GM19099 (cell line): ENCODE data around the gene ALG11.

Experiments
- POLR2A ChIP-seq: IDR thresholded peaks from 3 replicates; pipeline ENCODE4 v1.6.1; 2011; ENCODE audit warnings: low read depth; ENCODE audit not compliant: insufficient read length; ENCODE audit errors: extremely low read depth

Gene ALG11

GRCh38 chr13:52005841-52006522 lies 6.2 kb upstream of the ALG11 start:
- no peak for TF ChIP-seq POLR2A

DNA sequence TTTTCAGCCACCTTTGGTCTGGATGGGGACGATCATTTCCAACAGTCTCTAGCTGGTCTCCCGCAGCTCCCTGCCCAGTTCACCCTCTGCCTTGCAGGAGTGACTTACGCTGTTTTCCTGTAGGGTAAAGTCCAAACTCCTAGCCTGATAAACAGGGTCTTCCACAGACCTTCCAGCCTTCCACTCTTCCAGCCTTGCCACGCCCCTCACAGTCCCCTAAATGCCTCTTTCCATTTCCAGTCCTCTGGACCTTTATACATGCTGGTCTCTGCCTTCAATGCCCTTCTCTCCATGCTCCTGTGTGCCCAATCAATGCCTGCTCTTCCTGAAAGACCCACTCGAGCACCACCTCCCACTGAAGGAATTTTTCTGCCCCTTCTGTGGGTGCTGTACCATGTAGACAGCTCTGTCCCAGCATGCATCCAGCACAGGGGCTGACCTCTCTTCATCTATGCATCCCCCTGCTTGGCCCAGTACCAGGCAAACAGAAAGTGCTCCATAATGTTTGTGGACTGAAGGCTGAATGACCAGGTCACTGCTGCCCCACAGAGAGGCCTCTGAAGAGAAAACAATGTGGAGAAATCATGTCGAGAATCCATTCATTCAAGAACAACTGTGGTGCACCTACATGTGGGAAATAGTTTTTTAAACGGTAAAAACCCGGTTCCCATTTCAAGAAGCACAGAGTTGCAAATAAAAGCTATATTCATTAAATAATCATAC lies 5.5 kb upstream of the ALG11 start:
- TF ChIP-seq POLR2A: no peak

DNA sequence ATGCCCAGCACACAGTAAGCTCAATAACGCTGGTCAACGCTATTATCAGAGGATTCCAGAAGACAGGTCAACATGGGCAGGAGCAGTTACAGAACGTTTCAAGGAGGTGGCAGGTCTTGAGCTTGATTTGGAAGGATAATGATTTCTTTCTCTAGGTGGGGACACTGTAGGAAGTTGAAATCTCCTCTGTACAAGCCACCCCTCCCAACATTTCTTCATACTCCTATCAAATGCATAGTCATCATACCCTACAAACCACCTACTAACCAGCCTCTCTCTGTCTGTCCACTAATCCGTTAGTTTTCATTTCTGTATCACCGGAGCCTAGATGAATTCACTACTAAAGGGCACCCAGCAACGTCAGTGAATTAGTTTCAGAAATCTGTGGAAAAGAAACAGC lies 2.3 kb upstream of the ALG11 start:
- no peak for TF ChIP-seq POLR2A

GRCh38 chr13:52010890-52011631 lies 1.1 kb upstream of the ALG11 start, which contains the start of gene ATP7B:
Gene ATP7B, minus strand, starts transcription at chr13:52011450. Its CDS starts 113 bp downstream, at chr13:52011337.
- TF ChIP-seq POLR2A: no peak

DNA sequence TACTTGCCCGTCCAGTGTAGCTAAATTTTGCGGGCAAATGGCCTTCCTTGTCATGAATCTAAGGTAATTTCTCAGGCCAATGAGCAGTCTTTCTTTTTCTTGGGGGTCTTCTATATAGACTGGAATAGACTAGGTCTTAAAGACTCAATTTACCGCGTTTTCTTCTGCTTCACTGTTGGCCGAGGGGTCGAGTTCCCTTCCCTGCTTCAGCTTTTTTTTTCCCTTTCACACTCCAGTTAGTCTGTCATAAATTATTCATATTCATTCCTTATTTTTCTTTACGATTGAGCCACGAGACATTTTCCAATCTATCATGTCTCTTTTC lies 276 bp downstream of the ALG11 start:
- TF ChIP-seq POLR2A: no peak

DNA sequence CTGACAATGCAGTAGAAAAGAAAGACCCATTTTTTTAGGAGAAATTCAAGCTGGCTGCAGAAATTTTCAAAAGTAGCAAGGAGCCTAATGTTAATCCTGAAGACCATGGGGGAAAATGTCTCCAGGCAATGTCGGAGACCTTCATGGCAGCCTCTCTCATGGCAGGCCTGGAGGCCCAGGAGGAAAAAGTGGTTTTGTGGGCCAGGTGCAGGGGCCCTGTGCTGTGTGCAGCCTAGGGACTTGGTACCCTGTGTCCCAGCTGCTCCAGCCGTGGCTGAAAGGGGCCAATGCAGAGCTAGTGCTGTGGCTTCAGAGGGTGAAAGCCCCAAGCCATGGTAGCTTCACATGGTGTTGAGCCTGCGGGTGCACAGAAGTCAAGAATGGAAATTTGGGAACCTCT lies 4.1 kb downstream of the ALG11 start:
- TF ChIP-seq POLR2A: no peak

DNA sequence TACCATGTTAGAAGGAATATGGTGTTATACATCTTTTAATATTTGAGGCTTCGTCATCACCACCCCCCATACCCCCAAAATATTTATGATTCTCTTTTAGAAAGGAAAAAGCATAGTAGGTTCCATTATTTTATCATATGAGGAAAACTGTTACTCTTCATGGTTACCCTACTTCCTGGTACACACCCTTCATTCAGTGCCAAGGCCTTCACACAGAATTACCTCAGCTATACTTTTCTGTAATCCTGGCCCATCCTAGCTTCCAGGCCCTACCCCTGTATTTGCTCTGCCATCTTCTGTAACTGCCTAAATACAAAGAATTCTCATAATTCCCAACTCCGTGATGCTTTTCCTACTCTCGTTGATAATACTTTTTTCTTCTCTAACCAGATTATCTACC lies 8.0 kb downstream of the ALG11 start:
- no peak for TF ChIP-seq POLR2A

- TF ChIP-seq POLR2A: no peak
Observed at GRCh38 chr13:52022356-52022755, 10.2 kb downstream of the ALG11 start.

DNA sequence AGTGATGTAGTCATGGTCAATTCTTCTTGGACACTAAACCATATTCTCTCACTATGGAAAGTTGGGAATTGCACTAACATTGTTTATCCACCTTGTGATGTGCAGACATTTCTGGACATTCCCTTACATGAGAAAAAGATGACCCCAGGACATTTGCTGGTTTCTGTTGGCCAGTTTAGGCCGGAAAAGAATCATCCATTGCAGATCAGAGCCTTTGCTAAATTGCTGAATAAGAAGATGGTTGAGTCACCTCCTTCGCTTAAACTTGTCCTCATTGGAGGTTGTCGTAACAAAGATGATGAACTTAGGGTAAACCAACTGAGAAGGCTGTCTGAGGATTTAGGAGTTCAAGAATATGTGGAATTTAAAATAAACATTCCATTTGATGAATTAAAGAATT lies 12.3 kb downstream of the ALG11 start, which contains the start of gene UTP14C:
Gene UTP14C (plus strand): TSS at position 211 of the 400 bp plus-strand sequence. CDS start 4,114 bp downstream, outside the sequence.
- TF ChIP-seq POLR2A: no peak

GRCh38 chr13:52025475-52026245 lies 13.5 kb downstream of the ALG11 start:
- no peak for TF ChIP-seq POLR2A

GRCh38 chr13:52026246-52026626 lies 14.0 kb downstream of the ALG11 start:
- no peak for TF ChIP-seq POLR2A

- TF ChIP-seq POLR2A: no peak
Observed at GRCh38 chr13:52027832-52028231, 15.6 kb downstream of the ALG11 start.

- TF ChIP-seq POLR2A: no peak
Observed at GRCh38 chr13:52029569-52029968, 17.4 kb downstream of the ALG11 start.

DNA sequence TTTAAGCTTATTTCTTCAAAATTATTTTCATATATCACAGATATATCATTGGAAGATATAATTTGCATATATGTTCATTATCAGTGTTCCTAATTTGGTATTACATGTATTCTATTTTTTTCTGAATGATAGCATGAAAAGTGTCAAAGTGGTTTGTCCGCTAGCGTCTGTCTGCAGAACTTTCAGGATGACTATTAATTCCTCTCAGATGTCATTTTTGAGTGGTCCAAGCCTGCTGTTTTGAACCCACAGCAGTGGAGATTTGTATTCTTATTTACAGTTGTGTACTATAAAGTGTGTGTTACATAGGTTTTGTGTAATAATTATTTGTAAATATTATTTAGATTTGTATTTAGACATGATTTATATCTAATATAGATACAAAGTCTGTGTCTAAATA lies 20.8 kb downstream of the ALG11 start:
- TF ChIP-seq POLR2A: no peak

DNA sequence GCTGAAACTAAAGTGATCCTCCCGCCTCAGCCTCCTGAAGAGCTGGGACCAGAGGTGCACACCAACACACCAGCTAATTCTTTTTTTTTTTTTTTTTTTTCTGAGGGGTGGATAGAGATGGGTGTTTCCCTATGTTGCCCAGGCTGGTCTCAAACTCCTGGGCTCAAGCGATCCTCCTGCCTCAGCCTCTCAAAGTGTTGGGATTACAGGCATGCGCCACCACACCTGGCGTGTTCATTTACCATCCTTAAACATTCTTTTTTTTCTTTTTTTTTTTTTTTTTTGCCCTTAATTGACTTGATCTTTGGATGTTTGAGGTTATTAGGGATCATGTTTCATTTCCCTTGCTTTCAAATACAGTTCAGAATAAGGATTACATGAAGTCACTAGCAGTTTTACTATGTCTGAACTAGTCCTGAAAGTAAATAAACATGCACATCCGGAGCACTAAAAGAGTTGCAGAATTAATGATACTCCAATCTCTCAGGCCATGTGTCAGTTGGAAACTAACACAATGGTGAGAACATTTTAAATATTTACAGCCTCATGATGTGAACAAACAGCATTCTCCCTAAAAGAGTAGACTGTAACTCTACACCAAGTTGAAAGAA lies 22.5 kb downstream of the ALG11 start:
- TF ChIP-seq POLR2A: no peak

DNA sequence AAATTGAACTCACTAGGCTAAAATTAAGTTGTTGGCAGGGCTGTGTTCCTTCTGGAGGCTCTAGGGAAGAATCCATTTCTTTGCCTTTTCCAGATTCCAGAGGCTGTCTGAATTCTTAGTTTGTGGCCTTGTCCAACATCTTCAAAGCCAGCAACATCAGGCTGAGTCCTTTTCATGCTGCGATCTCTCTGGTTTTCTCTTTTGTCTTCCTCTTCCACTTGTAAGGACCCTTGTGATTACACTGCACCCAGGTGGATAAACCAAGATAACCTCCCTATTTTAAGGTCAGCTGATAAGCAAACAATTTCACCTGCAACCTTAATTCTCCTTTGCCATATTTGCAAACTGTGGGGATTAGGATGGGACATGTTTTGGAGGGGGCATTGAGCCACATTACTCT lies 23.8 kb downstream of the ALG11 start:
- TF ChIP-seq POLR2A: no peak
